NCI-H1092 (cell line): ENCODE data around the gene RTN4R.
A peak's percentile ranks its signal among the peaks of the same experiment; 100 is the strongest.

Experiments
- DNase-seq: peaks from one replicate; lab custom pipeline; 2025; lab: John Stamatoyannopoulos, UW

The RTN4R gene

DNA sequence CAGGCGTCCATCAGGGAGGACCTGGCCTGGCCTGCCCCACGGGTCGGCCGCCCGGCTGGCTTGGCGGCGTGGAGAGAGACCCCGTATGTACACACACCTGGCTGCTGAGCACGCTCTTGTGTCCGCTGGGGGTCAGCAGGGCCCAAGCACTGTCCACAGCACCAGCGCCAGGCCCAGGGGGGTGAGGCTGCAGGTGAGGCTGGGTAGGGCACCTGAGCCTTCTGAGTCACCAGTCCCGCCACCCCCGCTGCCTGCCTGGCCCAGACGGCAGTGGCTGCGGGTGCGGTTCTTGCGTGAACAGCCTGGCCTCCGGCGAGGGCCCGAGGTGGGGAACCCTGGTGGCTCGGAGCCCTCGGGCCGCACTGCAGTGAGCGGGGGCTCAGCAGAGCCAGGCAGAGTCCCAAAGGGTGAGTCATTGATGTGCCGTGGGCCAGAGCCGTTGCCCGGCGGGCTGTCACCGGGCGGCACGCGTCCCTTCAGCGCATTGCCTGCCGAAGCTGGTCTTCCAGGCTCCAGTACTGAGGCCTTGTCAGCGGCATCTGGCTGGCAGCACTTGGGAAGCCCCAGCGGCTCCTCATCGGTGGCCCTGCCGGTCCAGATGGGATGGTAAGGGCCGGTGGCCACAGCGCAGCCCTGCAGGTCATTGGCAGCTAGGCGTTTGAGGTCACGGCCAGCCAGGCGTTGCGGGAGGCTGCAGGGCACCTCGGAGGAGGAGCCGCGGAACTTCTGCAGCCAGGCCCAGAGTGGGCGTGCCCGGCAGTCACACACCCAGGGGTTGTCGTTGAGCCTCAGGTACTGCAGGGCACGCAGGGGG is 26.3 kb downstream of the RTN4R start:
- no peak for DNase-seq

DNA sequence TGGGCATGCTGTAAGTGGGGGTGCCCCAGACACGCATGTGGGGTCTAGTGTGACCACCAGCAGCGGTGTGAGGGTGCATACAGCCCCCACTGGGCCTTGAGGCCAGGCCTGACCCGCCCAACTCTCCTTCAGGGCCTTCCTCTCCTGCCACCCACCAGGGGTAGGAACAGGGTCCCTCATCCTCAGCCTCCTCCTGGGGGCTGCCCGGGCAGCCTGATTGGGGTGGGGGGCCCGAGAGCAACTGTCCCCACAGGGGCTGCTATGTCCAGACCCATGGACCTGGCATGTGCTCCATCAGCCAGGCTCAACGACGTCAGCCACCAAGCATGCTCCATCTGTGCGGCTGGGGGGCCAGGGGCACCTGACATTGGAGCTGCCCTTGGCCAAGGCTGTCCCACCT is 27.2 kb downstream of the RTN4R start:
- DNase-seq, result no peak

DNA sequence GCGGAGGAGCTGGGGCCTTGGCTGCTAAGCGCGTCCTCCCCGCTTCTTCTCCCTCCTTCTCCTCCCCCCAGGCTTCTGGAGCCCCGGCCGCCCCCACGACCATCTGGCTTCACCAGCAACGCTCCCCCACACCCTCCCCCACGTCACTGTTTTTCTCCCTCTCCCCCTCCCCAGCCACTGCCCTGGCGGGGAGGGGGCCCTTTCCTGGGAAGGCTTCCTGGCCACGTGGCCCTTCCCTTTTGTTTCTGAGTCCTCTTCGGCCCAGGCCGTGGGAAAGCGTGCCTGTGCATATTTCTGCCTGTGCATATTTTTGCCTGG is 27.7 kb downstream of the RTN4R start:
- no peak for DNase-seq

DNA sequence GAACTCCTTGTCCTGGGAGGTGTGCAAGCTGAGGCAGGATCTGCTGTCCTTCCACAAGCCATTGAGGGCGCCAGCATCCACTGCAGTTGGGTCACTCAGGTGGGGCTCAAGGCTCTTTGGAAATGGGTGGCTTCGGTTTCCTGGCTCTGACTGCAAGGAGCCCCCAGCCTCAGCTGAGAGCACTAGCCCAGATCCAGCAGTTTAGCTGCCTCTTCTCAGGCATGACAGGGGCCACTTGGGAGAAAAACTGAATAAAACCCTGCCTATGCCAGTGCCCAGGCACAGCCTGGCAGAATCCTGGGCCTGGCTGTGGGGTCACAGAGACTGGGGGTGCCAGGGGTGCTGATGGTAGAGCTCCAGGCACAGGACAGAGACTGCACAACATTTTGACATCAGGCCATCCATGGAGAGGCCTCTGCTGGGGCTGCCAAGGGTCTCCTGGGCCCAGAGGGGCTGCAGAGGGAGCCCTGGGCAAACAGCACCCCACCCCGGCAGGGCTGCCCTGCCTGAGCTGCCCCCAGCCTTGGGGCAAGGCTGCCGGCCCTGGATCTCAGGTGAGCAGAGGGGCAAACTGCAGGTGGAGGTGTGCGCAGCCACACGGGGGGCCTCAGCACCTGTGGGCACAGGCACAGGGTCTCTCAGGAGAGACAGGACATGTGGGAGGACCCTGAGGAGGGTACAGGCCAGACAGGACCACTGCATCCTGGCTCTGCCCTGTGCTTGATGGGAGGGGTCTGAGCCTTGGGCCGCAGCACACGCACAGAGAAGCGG is 28.3 kb downstream of the RTN4R start:
- DNase-seq, result no peak

DNA sequence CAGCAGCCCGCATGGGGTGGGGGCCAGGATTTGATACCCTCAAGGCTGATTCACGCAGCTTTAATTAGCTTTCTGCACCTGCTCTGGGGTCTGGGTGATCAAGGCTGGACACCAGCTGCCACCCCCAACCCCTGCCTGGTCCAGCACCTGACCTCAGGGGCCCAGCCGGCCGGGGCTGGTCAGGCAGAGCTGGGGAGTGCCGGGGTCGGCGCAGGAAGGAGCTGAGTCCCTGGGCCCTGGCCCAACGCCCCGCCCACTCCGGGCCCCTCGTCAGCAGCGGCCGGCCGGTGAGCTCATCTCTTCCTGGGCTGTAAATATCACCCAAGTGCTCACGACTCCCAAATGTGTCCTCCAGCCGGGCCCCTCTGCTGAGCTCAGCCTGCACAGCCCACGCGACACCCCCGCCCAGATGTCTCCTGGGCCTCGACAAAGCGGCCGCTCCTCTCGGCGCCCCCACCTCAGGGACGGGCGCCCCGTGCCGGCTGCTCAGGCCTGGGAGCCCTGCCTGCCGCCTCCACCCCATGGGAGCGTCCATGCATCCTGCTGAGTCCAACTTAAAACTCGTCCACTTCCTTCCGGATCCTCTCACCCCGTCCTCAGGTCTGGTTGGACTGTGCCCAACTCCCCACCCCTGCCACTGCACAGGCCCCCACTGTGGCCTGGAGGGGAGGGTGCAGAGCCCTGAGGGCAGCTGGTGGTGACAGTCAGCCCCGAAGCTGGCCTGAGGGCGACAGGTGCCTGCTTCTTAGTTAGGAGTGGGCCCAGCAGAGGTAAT is 29.0 kb downstream of the RTN4R start:
- no peak for DNase-seq

DNA sequence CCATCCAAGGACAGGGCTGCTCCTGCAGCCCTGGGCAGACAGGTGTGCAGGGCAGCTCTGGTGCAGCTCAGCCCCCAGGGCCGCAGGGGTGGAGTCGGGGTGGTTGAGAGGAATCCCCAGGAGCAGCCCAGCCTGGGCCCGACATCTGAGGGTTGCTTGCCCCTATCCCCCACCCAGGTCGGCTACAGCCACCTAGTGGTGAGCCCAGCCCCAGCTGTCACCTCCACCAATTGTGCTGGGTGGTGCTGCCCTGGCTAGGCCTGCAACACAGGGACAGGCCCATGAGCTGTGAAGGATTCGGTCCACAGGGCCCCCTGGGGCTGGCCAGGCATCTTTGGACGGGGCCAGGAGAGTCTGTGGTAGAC is 29.6 kb downstream of the RTN4R start:
- peak; percentile 68 for DNase-seq

DNA sequence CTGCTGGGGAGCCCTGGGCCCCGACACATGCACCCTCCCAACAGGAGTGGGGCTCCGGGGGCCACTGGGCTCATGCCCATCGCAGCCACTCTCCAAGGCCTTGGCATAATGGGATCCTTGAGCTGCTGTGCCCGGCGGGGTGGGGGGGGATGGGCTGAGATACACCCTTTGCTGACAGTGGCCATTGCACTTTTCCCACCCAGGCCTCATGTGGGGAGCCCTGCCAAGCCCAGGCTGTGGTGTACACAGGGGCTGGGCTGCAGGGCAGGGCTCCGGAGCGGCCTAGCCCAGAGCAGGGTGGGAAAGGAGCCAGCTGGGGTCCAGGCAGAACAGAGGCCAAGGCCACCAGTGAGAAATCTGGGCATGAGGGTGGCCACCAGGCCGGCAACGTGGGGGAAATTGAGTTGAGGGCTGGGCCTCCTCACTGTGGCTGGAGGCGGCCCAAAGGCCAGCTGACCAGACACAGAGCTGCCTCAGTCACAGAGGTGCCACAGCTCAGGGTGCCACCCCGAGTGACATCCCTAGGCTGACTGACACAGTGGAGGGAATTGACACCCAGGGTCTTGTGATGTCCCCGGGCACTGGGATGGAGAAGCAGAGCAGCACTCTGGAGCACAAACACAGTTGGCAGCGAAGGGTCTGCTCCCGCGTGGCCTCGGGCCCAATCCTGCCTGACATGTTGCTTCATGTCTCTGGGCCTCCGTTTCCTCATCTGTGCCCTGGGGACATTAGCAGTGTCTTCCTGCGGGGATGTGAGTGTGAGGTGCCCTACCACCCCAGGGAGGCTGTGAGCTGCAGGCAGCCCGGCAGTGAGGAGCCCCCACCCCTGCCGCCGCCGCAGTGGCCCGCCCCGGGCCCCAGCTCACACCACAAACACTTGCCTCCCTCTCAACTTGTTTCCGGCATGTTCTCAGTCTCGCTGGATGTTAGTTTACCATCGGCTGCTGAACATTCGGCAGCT is 30.4 kb downstream of the RTN4R start:
- no peak for DNase-seq

DNA sequence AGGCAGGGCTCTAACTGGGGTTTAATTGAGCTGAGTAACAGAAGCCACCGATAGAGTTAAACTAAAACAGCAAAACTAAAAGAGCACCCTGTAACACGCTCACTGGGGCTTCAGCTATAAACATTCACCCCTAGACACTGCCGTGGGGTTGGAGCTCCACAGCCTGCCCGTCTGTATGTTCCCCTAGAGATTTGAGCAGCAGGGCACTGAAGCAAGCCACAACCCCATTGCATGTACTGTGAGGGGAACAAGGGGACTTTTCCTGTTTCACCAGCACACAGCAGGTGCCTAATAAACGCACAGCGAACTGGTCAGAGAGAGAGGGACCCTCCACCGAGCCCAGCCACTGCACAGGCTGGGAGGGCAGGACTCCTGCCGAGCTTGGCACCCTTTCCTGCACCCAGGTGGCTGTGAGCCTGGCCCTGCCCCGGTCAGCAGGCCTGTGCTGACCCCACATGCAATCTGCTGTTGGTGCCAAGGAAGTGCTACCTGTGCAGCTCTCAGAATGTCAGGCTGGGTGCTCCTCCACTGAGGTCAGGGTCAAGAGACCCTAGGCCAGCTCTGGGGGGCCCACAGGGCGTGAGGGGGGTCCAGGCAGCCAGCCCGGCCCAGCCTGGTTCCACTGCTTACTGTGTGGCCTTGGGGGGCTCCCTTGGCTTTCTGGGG is 31.9 kb downstream of the RTN4R start:
- no peak for DNase-seq

DNA sequence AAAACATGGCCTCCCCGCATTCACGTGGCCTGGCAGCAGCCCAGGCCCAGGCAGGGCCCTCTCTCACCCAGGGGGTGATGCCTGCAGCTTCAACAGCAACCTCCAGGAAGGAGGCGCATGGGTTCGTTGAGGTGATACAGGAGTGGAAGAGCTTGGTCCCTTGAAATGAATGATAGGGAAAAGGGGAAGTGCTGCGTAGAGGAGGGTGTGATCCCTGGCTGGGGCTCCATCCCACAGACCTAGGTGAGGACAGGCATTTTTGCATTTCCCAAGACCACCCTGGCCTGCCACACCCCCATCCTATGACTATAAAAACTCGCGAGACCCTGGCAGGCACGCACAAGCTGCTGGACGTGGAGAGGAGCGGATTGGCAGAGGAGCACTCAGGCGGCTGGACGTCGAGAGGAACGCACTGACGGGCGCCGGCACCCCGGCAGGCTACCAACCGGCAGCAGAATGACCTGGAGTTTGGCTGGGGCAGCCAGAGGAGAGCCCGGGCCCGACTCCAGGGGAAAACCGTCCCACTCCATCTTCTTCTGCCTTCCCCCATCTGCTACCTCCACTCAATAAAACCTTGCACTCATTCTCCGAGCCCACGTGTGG is 32.6 kb downstream of the RTN4R start:
- DNase-seq, result no peak

DNA sequence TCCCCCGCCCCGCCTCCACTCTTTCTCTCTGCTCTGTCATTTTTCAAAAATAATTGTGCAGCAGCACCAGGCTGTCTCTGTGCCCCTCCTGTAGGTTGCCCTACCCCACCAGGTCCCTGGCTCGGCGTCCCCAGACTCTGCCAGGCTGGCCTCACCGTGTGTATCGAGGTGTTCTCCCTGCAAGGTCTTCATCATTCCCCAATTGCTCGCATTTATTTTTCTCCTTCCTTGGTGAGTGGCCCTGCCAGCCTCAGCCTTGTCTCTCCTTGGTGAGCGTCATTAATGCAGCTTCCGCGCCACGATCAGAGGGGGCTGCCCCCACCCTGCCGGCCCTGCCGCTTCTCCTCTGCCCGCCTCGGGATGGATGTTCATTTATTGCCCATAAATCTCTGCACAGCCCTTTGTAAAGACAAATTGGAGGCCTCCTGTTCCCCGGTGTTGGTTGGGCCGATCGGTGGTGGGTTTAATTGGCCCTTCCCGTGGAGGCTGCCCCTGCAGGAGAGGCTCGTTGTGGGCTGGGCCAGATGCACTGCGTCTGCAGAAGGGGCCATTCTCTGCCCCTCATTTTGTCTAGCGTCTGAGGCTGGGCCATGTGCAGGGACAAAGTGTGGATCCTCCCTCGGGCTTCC is 33.2 kb downstream of the RTN4R start:
- DNase-seq, result no peak

DNA sequence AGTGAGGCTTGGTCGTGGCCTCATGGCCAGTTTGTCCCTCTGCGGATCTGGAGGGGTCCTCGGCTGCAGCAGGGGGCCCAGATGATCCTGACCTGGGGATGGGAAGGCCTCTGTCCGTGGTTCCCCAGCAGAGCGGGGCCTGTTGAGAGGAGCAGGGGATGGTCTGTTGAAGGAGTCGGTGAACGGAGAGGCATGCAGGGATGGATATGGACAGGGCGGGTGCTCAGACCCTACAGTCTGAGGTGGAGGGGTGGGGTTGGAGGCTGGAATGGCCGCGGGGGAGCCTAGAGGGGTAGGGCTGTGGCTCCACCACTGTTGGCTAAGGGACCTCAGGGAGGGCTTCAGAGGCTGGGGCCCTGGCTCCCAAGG is 33.8 kb downstream of the RTN4R start:
- no peak for DNase-seq

DNA sequence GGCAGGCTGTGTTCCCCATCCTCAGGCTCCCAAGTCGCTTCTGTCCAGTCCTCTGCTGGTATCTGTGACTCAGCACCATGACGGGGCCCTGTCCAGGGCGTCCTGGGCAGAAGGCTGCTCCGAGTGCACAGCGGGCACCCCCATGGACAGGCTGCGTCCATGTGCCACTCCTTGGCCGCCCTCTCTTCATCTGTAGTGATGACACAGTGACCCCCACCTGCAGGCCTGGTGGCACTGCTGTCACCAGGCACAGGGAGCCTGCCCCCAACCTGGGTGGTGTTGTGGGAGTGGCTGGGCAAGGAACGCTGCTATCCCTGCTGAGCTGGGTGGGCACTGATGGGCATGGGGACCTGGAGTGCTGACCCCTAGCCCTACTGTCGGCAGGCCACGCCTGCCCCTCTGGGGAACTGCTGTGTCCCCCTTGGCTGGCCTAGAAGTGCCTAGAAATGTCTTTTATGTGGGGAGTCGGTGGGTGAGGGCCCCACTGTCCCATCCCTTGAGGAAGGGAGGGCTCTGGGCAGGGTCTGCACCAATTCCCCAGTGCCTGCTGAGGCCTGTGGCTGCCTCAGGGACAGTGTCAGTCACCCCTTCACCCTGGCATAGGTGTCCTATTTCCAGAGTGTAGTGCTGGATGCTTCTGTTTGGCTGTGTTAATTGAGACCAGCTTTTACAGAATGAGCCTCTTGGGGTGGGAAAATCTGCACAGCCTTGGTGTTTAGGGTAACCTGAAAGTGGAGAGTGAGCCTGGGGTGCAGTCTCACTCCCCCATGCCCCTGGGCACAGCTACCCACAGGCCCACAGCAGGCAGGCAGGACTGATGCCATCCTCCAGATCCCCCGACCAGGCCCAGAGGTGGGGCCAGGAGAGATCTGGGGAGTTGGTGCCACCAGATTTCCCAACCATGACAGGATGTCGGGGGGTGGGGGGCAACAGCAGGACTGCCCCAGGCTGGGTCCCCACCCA is 34.5 kb downstream of the RTN4R start:
- no peak for DNase-seq

DNA sequence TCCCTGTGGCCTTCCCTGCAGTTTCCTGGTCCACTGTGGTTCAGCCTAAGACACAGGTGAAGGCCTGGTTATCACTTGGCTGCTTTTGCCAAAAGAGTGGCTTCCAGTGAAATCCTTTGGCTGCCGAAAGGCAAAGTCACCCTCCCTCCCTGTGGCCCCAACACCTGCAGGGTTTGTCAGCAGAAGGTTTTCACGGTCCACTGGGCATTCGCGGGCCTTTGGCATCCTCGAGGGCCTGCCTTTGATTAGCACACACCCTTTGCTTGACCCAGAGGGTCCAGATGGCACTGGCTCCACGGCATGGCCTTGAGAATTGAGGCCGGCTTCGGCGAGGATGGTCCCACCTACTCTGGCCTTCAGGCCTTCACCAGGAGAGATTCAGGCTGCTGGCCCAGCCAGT is 35.3 kb downstream of the RTN4R start:
- no peak for DNase-seq

DNA sequence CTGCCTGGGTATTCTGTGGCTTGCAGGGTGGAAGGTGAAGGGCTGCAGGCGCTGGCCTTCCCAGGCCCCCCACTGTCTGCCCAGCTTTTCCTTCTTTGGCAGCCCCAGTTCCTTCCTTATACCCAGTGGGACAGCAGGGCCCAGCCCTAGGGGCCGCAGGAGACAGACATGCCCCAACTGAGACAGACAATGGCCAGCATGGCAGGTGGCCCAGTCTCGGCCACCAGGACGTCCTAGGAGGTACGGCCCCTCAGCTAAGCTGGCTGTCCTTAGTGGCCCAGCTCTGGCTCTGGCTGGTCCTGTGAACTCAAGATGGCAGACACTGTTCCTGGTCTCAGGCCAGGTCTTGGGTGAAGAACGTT is 35.9 kb downstream of the RTN4R start:
- DNase-seq, result no peak

DNA sequence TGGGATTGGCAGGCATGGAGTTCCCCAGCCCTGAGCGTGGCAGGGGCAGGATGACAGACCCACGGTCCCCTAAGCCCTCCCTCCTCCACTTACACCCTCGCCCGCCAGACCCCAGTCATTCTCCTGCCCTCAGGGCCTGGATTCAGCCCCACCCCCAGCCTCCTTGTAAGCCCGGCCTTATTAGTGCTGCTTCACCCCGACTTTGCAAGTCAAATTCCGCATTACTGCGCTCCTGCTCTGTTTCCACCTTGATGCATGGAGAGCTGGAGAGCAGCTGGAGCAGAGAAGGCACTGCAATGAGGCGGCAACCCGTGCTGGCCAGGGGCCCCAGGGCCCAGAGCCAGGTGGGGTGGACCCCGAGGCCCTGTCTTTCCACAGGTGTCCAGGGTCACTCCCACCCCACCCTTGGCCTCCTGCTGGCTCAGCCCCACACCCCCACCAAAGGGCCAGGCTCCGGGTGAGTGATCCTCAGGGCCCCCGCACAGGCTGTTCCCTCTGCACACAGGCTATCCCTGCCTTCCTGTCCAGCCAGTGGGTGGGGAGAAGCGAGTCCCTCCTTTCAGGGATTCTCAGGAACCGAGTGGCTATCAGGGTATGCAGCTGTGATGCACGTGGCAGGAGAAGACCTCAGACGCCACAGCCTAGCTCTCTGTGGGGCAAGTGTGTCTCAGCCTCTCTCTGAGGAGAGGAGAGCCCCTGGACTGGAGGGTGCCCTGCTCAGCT is 36.4 kb downstream of the RTN4R start:
- no peak for DNase-seq

DNA sequence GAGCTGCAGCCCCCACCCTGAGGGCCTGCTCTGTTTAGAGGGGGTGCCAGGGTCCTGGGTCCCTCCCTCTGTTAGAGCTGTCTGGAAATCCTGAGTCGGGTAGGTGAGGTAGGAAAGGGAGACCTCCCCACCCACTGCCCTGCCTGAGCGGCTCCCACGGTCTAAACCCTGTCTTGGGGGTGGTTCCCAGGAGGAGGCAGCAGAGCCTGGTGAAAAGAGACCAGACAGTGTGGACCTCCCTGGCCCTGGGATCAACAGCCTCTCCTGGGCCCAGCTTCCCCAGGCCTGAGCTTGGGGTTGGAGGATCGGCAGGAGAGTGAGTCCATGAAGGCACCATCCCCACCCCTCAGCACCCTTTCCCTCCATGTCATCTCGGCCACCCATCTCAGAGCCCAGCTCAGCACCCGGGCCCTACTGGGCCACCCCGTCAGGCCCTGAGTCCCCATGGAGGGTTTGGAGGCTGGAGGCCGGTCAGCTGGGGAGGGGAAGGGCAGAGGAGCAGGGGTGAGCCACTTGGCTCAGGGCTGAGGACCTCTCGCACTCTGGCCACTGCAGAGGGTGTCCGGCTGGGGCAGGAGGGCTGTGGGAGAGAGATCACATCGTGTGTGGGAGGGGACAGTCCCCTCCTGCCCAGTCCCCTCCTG is 37.2 kb downstream of the RTN4R start:
- DNase-seq, result no peak

DNA sequence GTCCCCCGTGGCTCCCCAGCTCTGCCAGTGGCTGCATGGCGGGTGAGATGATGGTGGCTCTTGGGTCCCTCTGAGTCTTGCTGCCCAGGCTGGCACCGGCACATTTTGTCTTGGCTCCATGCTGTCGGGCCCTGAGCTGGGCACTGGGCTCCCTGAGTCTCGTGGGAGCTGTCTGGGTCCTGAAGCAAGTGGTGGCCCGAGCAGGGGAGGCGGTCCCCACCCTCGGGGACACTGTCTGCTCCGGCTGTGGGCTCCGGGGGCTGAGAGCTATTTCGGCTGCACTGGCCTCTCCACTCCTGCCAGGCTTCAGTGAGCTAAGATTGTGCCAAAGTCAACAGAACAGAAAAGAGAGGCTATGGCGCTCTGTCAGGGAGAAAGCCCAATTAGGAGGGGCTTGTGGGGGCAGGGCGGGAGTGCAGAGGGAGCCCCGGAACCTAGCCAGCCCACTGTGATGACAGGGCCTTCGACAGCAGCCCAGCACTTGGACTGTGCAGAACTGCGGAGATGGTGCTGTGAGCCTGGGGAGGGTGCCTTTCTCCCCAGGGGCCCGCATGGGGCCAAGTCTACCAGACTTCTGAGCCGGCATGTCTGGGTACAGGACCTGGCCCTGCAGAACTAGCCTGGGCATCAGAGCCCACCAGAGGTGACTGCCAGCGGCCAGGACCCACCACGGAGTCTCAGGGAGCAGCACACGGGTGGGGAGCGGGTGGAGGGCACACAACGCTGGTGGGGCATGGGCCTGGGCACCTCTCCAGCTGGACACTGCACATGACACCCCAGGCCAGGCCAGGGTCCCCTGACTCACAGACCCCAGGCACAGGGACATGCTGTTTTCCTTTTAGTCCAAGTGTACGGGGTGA is 38.0 kb downstream of the RTN4R start:
- DNase-seq, result peak; percentile 90
